Nephron (organoid): ENCODE results near the gene SERPINB10.
"Not testable (repeated sequence)": the region's sequence is repeated elsewhere in the genome, so short reads cannot be mapped to it uniquely, and the experiment has no call there.

Experiments used
- H3K27ac Mint-ChIP-seq, 3 experiments: 2 replicates each; pipeline ENCODE4 v1.8.0; 2020; ENCODE audit warnings: mixed read lengths in 3 of 3, mild to moderate bottlenecking in 2 of 3, moderate library complexity in 1 of 3
- H3K27me3 Mint-ChIP-seq: 2 replicates; pipeline ENCODE4 v1.8.0; 2021; ENCODE audit warnings: low read depth, mild to moderate bottlenecking, moderate library complexity, mixed read lengths
- H3K36me3 Mint-ChIP-seq: 2 replicates; pipeline ENCODE4 v1.8.0; 2020; ENCODE audit warnings: low read depth, mixed read lengths
- H3K4me1 Mint-ChIP-seq: 2 replicates; pipeline ENCODE4 v1.8.0; 2020; ENCODE audit warnings: mixed read lengths
- H3K4me3 Mint-ChIP-seq, 3 experiments: 2 replicates each; pipeline ENCODE4 v1.8.0; 2020; ENCODE audit warnings: mild to moderate bottlenecking in 3 of 3, mixed read lengths in 3 of 3, moderate library complexity in 2 of 3
- H3K9me3 Mint-ChIP-seq: 2 replicates; pipeline ENCODE4 v1.8.0; 2020; ENCODE audit warnings: mixed read lengths
- TF ChIP-seq, protein P1 (sequence below), 3 experiments: fragments of 200-600 bp; sonication (generic); IDR thresholded peaks; one replicate each; pipeline ENCODE4 v1.5.0; 2021; ENCODE audit warnings: antibody characterized with exemption in 3 of 3; ENCODE audit not compliant: unreplicated experiment in 3 of 3

The SERPINB10 gene

DNA sequence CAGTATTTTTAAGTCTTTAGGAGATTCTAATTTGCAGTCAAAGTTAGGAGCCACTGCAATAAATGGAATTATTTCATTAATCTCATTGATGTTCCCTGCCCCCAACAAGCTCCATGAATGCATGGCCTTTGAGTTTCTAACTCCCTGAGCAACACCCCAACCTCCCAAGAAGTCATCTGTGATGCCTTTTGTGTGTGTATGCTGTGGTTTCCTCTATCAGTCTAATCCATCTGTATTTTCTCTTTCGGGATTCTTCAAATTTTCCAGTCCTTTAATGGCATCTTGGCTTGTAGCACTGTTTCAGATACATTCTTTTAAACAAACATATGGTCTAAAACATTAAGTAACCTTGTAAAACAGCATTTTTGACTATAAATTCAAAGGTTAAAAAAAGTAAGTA lies 16.8 kb downstream of the SERPINB10 start:
- Mint-ChIP-seq H3K27ac (no peak overlapping the region), H3K27me3 (no peaks in the 10 kb centered on the region), H3K9me3 (no peaks in the 10 kb centered on the region), H3K4me1 (no peaks in the 10 kb centered on the region), H3K4me3 (no peak overlapping the region), H3K36me3 (no peaks in the 10 kb centered on the region)
- TF ChIP-seq, protein P1, sequence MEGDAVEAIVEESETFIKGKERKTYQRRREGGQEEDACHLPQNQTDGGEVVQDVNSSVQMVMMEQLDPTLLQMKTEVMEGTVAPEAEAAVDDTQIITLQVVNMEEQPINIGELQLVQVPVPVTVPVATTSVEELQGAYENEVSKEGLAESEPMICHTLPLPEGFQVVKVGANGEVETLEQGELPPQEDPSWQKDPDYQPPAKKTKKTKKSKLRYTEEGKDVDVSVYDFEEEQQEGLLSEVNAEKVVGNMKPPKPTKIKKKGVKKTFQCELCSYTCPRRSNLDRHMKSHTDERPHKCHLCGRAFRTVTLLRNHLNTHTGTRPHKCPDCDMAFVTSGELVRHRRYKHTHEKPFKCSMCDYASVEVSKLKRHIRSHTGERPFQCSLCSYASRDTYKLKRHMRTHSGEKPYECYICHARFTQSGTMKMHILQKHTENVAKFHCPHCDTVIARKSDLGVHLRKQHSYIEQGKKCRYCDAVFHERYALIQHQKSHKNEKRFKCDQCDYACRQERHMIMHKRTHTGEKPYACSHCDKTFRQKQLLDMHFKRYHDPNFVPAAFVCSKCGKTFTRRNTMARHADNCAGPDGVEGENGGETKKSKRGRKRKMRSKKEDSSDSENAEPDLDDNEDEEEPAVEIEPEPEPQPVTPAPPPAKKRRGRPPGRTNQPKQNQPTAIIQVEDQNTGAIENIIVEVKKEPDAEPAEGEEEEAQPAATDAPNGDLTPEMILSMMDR (IDR thresholded peaks at IDR 0.05; ENCODE audit: unreplicated experiment in 3 of 3): no peak

DNA sequence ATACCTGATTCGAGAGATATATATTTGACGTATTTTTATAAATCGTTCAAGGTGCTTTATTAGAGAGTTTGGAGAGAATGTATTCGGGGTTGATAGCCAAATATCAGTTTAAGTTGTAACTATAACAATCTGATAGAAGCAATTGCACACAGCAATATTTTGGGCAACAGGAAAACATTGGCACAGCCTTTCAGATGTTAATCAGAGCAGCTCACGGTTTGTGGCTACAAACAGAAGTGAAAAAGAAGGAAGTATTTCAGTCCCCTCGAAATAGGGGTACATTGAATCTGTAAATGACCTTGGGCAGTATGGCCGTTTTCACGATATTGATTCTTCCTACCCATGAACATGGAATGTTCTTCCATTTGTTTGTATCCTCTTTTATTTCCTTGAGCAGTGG lies 20.6 kb downstream of the SERPINB10 start:
- no peak overlapping the region for H3K4me3 Mint-ChIP-seq
- no peaks in the 10 kb centered on the region for H3K9me3 Mint-ChIP-seq
- TF ChIP-seq, protein P1 (IDR thresholded peaks at IDR 0.05; ENCODE audit: unreplicated experiment in 3 of 3): no peak
- H3K36me3 Mint-ChIP-seq: no peaks in the 10 kb centered on the region
- no peaks in the 10 kb centered on the region for H3K4me1 Mint-ChIP-seq
- no peaks in the 10 kb centered on the region for H3K27me3 Mint-ChIP-seq
- H3K27ac Mint-ChIP-seq: no peak overlapping the region

DNA sequence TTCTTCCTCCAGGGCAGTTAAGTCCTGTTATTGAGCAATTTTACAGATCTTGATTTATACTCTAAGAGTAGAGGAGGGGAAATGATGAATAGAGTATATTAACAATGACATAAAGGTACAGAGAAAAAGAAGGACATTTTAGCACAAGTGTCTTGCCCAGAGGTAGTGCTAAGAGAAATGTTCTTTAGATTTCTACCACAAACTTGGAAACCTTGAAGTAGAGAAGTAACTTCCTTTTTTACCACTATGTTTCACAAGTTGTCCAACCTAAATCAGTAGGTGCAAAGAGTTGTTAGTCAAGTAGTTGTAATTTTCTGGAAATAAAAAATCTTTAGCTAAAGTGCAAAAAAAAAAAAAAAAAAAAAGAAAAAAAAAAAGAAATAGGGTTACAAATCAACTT lies 21.6 kb downstream of the SERPINB10 start:
- H3K27ac Mint-ChIP-seq, H3K9me3 Mint-ChIP-seq, H3K4me3 Mint-ChIP-seq, H3K27me3 Mint-ChIP-seq, H3K36me3 Mint-ChIP-seq, H3K4me1 Mint-ChIP-seq: not testable (repeated sequence)

DNA sequence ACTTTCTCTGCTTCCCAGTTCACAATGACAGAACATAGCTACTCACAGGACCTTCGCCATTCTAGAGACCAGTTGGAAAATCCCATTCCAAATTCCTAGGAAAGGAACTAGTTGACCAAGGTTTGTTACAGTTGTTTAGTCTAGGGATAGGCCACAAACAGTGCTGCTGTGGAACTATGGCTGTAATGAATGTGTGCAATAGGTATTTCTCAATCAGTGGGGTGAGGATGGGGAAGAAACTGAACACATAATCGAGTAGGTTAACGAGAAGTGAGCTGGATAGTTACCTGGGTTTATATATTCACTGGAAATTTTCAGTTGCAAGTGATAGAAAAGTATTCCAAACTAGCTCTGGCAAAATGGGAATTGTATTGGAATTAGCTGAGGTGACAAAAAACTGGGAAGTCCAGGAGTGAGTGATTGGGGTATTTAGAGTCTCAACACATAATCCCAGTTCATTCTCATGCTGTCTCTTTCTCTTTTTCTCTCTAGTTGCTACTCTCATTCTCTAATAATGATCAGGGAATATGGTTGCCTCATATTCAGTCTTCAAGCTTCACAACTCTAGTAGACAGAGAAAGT lies 23.1 kb downstream of the SERPINB10 start:
- Mint-ChIP-seq H3K4me3 (no peak overlapping the region), H3K9me3 (no peaks in the 10 kb centered on the region), H3K27ac (no peak overlapping the region), H3K36me3 (no peaks in the 10 kb centered on the region), H3K27me3 (no peaks in the 10 kb centered on the region), H3K4me1 (no peaks in the 10 kb centered on the region)
- TF ChIP-seq, protein P1 (IDR thresholded peaks at IDR 0.05; ENCODE audit: unreplicated experiment in 3 of 3): no peak

DNA sequence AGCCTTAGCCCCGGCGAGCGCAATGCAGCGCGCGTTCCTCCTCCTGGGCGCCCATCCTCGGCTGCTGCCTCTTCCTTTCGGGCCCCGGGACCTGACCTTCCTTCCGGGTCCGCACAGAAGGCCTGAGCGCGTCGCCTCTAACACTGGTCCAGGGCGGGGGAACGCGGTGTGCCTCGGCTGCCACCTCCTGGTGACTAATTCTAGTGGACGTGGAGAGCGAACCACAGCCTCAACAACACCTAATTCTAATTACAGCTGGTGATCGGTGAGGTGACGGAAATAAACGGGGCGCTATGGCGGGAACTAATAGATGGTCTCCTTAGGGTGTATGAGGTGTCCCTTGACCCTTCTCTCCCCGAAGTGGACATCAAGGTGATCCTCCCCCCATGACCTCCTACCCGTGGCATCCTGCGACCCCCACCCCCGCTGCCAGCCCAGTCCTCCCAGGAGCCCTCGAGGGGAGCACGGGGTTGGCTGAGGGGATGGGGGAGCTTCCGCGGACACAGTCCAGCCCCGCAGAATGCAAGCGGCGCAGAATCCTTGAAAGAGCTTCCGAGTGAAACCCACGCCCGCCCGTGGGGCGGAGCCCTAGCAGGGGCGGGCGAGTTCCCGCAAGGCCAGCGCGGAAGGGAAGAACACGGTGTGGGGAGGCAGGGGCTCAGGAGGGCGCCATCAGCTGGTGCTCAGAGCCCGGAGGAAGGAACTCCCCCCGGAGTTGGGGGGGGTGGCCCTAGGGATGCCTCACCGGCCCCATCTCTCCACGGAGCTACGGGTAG lies 28.6 kb downstream of the SERPINB10 start:
- Mint-ChIP-seq H3K9me3 (no peaks in the 10 kb centered on the region), H3K27ac (no peak overlapping the region), H3K4me3 (peak overlapping the region; percentile 83 to 86 (median 85)), H3K4me1 (no peaks in the 10 kb centered on the region), H3K36me3 (no peaks in the 10 kb centered on the region), H3K27me3 (peaks cover 4% of the 10 kb centered on the region)
- TF ChIP-seq, protein P1 (IDR thresholded peaks at IDR 0.05; ENCODE audit: unreplicated experiment in 3 of 3): peak; percentile 66 to 69 (median 66)

DNA sequence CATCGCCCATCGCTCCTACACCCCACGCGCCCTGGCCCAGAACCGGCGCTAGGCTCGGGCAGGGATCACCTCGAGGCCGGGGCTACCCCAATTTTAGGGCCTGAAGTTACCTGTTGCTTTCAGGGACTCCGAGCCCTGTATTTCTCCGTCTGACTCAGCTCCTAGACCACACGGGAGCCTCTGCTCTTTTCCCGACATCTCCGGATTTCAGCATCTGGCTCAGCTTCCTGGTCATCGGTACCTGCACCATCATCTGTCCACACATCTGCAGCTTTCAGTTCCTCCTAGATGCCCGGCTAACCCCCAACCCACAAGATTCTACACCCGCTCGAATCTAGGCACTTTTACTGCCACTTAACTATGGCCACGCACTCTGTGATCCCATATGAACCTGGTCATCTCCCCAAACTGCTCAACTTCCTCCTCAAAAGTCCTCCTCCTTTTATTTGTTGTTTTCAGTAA lies 29.2 kb downstream of the SERPINB10 start:
- Mint-ChIP-seq H3K36me3 (no peaks in the 10 kb centered on the region), H3K4me1 (no peaks in the 10 kb centered on the region), H3K9me3 (peaks cover 5% of the 10 kb centered on the region), H3K27me3 (peaks cover 4% of the 10 kb centered on the region), H3K4me3 (no peak overlapping the region), H3K27ac (no peak overlapping the region)
- TF ChIP-seq, protein P1 (IDR thresholded peaks at IDR 0.05; ENCODE audit: unreplicated experiment in 3 of 3): no peak
